ENCODE data around the gene HPS5. TPM values are rescaled to one million over a fixed set of nuclear protein-coding genes. Genes with fewer than 3 reads are reported as not detected.

The HPS5 gene
- total RNA-seq, 1 experiment from 2014 or later = 15.4 TPM

- Histone ChIP-seq H3K79me1 (ENCODE audit: insufficient read depth, low read depth, low read length, poor library complexity, severe bottlenecking) (no peaks in the 10 kb centered on the region), H3K23me2 (ENCODE audit: insufficient read length, low read depth, low read length, poor library complexity, severe bottlenecking) (no peaks in the 10 kb centered on the region), H3T11ph (ENCODE audit: low read length) (no peak overlapping the region), H2BK15ac (ENCODE audit: low read depth, low read length) (no peak overlapping the region), H3K27me3 (ENCODE audit: insufficient read depth, low read length) (no peaks in the 10 kb centered on the region), H2BK120ac (ENCODE audit: low read depth, low read length, poor library complexity, severe bottlenecking) (no peak overlapping the region), H3K4me2 (ENCODE audit: insufficient read depth, insufficient read length, low read length) (no peak overlapping the region), H4K8ac (replicated peaks; ENCODE audit: insufficient read length, low read depth, low read length) (no peak overlapping the region), H2AK5ac (ENCODE audit: insufficient read length, low read length) (no peak overlapping the region), H3K79me2 (ENCODE audit: insufficient read depth, low read length) (no peaks in the 10 kb centered on the region), H2BK5ac (ENCODE audit: insufficient read length, low read length) (no peak overlapping the region), H3K23ac (ENCODE audit: insufficient read length, low read depth, low read length) (no peak overlapping the region), H3K9me3 (ENCODE audit: control insufficient read depth, low read depth, low read length) (no peaks in the 10 kb centered on the region), H3K18ac (ENCODE audit: insufficient read length, low read depth, low read length) (no peak overlapping the region), H3K56ac (ENCODE audit: insufficient read length, low read depth, low read length) (no peak overlapping the region), H3K14ac (ENCODE audit: insufficient read depth, low read length) (no peak overlapping the region), H4K91ac (ENCODE audit: insufficient read length, low read depth, low read length) (no peak overlapping the region), H2BK12ac (ENCODE audit: insufficient read length, low read depth, low read length) (no peak overlapping the region), H3K9ac (ENCODE audit: extremely low read depth, insufficient read length, low read length) (no peak overlapping the region), H3K4me1 (ENCODE audit: insufficient read depth, low read length) (no peaks in the 10 kb centered on the region), H4K5ac (ENCODE audit: insufficient read length, low read depth, low read length) (no peak overlapping the region), H2AFZ (ENCODE audit: low read length) (no peak overlapping the region), H4K20me1 (ENCODE audit: control insufficient read depth, insufficient read depth, insufficient read length) (no peaks in the 10 kb centered on the region), H2BK20ac (ENCODE audit: low read depth, low read length, poor library complexity, severe bottlenecking) (no peak overlapping the region), H3K4ac (ENCODE audit: low read depth, low read length) (no peak overlapping the region), H3K27ac (ENCODE audit: insufficient read length, low read depth, low read length) (no peak overlapping the region)
- no peak overlapping the region for H3K27ac Mint-ChIP-seq
- no peak for DNase-seq
- H3K9me3 Mint-ChIP-seq = peaks cover 2 to 3% of the 10 kb centered on the region in 2 experiments; a peak in 2 of 5 replicates
- H3K4me1 Mint-ChIP-seq = no peaks in the 10 kb centered on the region
- H3K36me3 Mint-ChIP-seq (ENCODE audit: insufficient read depth in 1 of 3, low read depth in 3 of 3) = peaks cover 32 to 60% (median 57%) of the 10 kb centered on the region in 3 experiments; a peak in 6 of 7 replicates
- no peak overlapping the region for H3K4me3 Mint-ChIP-seq
- no CpG with 5 or more reads among the region's 4 CpGs for WGBS (ENCODE audit: extremely low coverage, insufficient read length, low lambda C conversion rate)
- no peaks in the 10 kb centered on the region for H3K27me3 Mint-ChIP-seq (ENCODE audit: low read depth)
- no peak for TF ChIP-seq CTCF (conservative IDR thresholded peaks at IDR 0.05)
Observed at GRCh38 chr11:18280438-18281045, 41.4 kb downstream of the HPS5 start.

Measured in H9 (cell line).